ENCODE measurements around the gene WASHC3.
"Not testable (repeated sequence)": the region's sequence is repeated elsewhere in the genome, so short reads cannot be mapped to it uniquely, and the experiment has no call there.

WASHC3 gene

GRCh38 chr12:102050660-102051430 is 10.9 kb downstream of the WASHC3 start:
- no peak for DNase-seq

- no peak for DNase-seq
Observed at GRCh38 chr12:102043928-102044327, 17.9 kb downstream of the WASHC3 start.

GRCh38 chr12:102033991-102034745 is 27.6 kb downstream of the WASHC3 start:
- no peak for DNase-seq

- no peak for DNase-seq
Observed at GRCh38 chr12:102031852-102032251, 29.9 kb downstream of the WASHC3 start.

- no peak for DNase-seq
Observed at GRCh38 chr12:102029141-102029540, 32.6 kb downstream of the WASHC3 start.

GRCh38 chr12:102026728-102027127 is 35.1 kb downstream of the WASHC3 start:
- no peak for DNase-seq

- DNase-seq, result no peak
Observed at GRCh38 chr12:102024765-102025164, 37.0 kb downstream of the WASHC3 start.

GRCh38 chr12:102023343-102023930 is 38.4 kb downstream of the WASHC3 start:
- DNase-seq, result no peak

GRCh38 chr12:102022286-102022685 is 39.5 kb downstream of the WASHC3 start:
- DNase-seq, result no peak

- no peak for DNase-seq
Observed at GRCh38 chr12:102021540-102022246, 40.1 kb downstream of the WASHC3 start.

- not testable (repeated sequence) for DNase-seq
Observed at GRCh38 chr12:102018607-102019006, 43.2 kb downstream of the WASHC3 start.

GRCh38 chr12:102016472-102016871 is 45.3 kb downstream of the WASHC3 start:
- no peak for DNase-seq

GRCh38 chr12:102010265-102010994 is 51.4 kb downstream of the WASHC3 start:
- no peak for DNase-seq

GRCh38 chr12:102009796-102010195 is 52.0 kb downstream of the WASHC3 start:
- DNase-seq, result no peak

GRCh38 chr12:102008615-102009126 is 53.1 kb downstream of the WASHC3 start:
- DNase-seq, result no peak

GRCh38 chr12:102005256-102005655 is 56.5 kb downstream of the WASHC3 start:
- no peak for DNase-seq

GRCh38 chr12:101997102-101997501 is 64.7 kb downstream of the WASHC3 start:
- no peak for DNase-seq

GRCh38 chr12:101995684-101996083 is 66.1 kb downstream of the WASHC3 start:
- no peak for DNase-seq

- DNase-seq, result no peak
Observed at GRCh38 chr12:101992091-101992490, 69.7 kb downstream of the WASHC3 start.

- no peak for DNase-seq
Observed at GRCh38 chr12:101982307-101982706, 79.5 kb downstream of the WASHC3 start.

GRCh38 chr12:101981868-101982267 is 79.9 kb downstream of the WASHC3 start:
- DNase-seq, result no peak

- no peak for DNase-seq
Observed at GRCh38 chr12:101968770-101969169, 93.0 kb downstream of the WASHC3 start.

All from C1 segment of cervical spinal cord (tissue), 14 donors.